ENCODE results near the gene TMEM233.

DNA sequence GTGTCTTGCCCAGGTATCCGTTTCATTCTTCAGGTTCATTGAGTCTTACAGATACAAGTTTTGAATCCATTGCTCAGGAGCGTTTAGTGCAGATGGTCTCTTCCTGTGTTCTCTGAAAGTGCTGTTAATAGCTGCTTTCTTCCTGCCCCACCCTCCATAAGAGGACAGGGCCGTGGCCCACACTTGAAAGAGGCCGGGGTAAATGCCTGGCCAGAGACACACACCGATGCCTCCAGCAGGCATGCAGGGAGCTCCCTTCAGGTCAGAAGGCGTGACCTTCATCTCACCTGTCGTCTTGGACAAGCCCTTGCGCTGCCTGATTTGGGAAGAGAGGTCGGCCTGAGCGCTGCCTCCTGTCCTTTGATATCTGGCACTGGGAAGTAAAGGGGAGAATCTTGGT lies 85.9 kb downstream of the TMEM233 start:
- TF ChIP-seq, protein P1, sequence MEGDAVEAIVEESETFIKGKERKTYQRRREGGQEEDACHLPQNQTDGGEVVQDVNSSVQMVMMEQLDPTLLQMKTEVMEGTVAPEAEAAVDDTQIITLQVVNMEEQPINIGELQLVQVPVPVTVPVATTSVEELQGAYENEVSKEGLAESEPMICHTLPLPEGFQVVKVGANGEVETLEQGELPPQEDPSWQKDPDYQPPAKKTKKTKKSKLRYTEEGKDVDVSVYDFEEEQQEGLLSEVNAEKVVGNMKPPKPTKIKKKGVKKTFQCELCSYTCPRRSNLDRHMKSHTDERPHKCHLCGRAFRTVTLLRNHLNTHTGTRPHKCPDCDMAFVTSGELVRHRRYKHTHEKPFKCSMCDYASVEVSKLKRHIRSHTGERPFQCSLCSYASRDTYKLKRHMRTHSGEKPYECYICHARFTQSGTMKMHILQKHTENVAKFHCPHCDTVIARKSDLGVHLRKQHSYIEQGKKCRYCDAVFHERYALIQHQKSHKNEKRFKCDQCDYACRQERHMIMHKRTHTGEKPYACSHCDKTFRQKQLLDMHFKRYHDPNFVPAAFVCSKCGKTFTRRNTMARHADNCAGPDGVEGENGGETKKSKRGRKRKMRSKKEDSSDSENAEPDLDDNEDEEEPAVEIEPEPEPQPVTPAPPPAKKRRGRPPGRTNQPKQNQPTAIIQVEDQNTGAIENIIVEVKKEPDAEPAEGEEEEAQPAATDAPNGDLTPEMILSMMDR (IDR thresholded peaks at IDR 0.05) = no peak
- no peak for TF ChIP-seq POLR2AphosphoS5 (IDR thresholded peaks at IDR 0.05)
